Measurements from ENCODE around the gene CFAP58.
"Not testable (repeated sequence)": the region's sequence is repeated elsewhere in the genome, so short reads cannot be mapped to it uniquely, and the experiment has no call there.

The CFAP58 gene

GRCh38 chr10:104437226-104437625 is 83.6 kb downstream of the CFAP58 start:
- no peak for FAIRE-seq

- FAIRE-seq: no peak
Observed at GRCh38 chr10:104440221-104440620, 86.6 kb downstream of the CFAP58 start.

- no peak for FAIRE-seq
Observed at GRCh38 chr10:104441329-104442000, 87.8 kb downstream of the CFAP58 start.

GRCh38 chr10:104445359-104445758 is 91.7 kb downstream of the CFAP58 start:
- no peak for FAIRE-seq

- FAIRE-seq: no peak
Observed at GRCh38 chr10:104446151-104446550, 92.5 kb downstream of the CFAP58 start.

- no peak for FAIRE-seq
Observed at GRCh38 chr10:104447331-104447730, 93.7 kb downstream of the CFAP58 start.

GRCh38 chr10:104447906-104448305 is 94.3 kb downstream of the CFAP58 start:
- FAIRE-seq: no peak

GRCh38 chr10:104449391-104449790 is 95.8 kb downstream of the CFAP58 start:
- no peak for FAIRE-seq

- no peak for FAIRE-seq
Observed at GRCh38 chr10:104450490-104450889, 96.9 kb downstream of the CFAP58 start.

GRCh38 chr10:104450954-104451353 is 97.3 kb downstream of the CFAP58 start:
- FAIRE-seq: no peak

- FAIRE-seq: no peak
Observed at GRCh38 chr10:104452977-104453376, 99.3 kb downstream of the CFAP58 start.

GRCh38 chr10:104456802-104457542 is 103.3 kb downstream of the CFAP58 start:
- no peak for FAIRE-seq

GRCh38 chr10:104457543-104457828 is 103.9 kb downstream of the CFAP58 start:
- no peak for FAIRE-seq

- FAIRE-seq: not testable (repeated sequence)
Observed at GRCh38 chr10:104465575-104465974, 111.9 kb downstream of the CFAP58 start.

- FAIRE-seq: not testable (repeated sequence)
Observed at GRCh38 chr10:104468818-104469217, 115.2 kb downstream of the CFAP58 start.

GRCh38 chr10:104472505-104472904 is 118.9 kb downstream of the CFAP58 start:
- no peak for FAIRE-seq

- no peak for FAIRE-seq
Observed at GRCh38 chr10:104472957-104473745, 119.5 kb downstream of the CFAP58 start.

GRCh38 chr10:104478380-104478779 is 124.7 kb downstream of the CFAP58 start:
- FAIRE-seq: no peak

GRCh38 chr10:104479906-104480593 is 126.4 kb downstream of the CFAP58 start:
- no peak for FAIRE-seq

- no peak for FAIRE-seq
Observed at GRCh38 chr10:104480797-104481196, 127.2 kb downstream of the CFAP58 start.

- no peak for FAIRE-seq
Observed at GRCh38 chr10:104483582-104483981, 129.9 kb downstream of the CFAP58 start.

- FAIRE-seq: no peak
Observed at GRCh38 chr10:104485632-104486031, 132.0 kb downstream of the CFAP58 start.

- no peak for FAIRE-seq
Observed at GRCh38 chr10:104486803-104487202, 133.2 kb downstream of the CFAP58 start.

All from islet of Langerhans (tissue), 1 donor.